Activated naive CD8-positive, alpha-beta T cell treated with anti-CD3 and anti-CD28 coated beads, Interleukin-2, amount 10 ng/mL, durations not matched to agents 7 days and 5 days (primary cell): ENCODE results near the gene DLG2. TPM values are rescaled to one million over a fixed set of nuclear protein-coding genes. Genes with fewer than 3 reads are reported as not detected.

ENCODE experiments used
- ATAC-seq: fragments of 150-1000 bp; cut with Tn5 transposase; one replicate; pipeline ENCODE4 v1.10.0; 2021; ENCODE audit warnings: low read depth, moderate library complexity
- POLR2A ChIA-PET: fragments of 350-600 bp; sonication (Branson Sonifier 250); formaldehyde crosslinking; loops from one replicate; lab custom pipeline; 2021; ENCODE audit warnings: antibody characterized with exemption; lab: Charles Lee
- DNase-seq: peaks from one replicate; pipeline ENCODE4 v3.0.0; 2021
- H3K27ac Mint-ChIP-seq: one replicate; pipeline ENCODE4 v1.8.0; 2022; ENCODE audit warnings: mild to moderate bottlenecking, mixed read lengths
- H3K27me3 Mint-ChIP-seq: one replicate; pipeline ENCODE4 v1.8.0; 2022; ENCODE audit warnings: mild to moderate bottlenecking, moderate library complexity, mixed read lengths
- H3K36me3 Mint-ChIP-seq: one replicate; pipeline ENCODE4 v1.8.0; 2021; ENCODE audit warnings: mild to moderate bottlenecking, mixed read lengths
- H3K4me1 Mint-ChIP-seq: one replicate; pipeline ENCODE4 v1.8.0; 2021; ENCODE audit warnings: mixed read lengths
- H3K4me3 Mint-ChIP-seq: one replicate; pipeline ENCODE4 v1.8.0; 2022; ENCODE audit warnings: mild to moderate bottlenecking, moderate library complexity, mixed read lengths
- H3K9me3 Mint-ChIP-seq: one replicate; pipeline ENCODE4 v1.8.0; 2021; ENCODE audit warnings: mixed read lengths
- total RNA-seq, 2 experiments: library from RNA; stranded (reverse); gene quantifications; one replicate each; pipeline ENCODE4 v1.2.3, GENCODE V29; 2021

DLG2 gene
- total RNA-seq, 2 experiments from 2014 or later, result 2.6 to 3.4 TPM

DNA sequence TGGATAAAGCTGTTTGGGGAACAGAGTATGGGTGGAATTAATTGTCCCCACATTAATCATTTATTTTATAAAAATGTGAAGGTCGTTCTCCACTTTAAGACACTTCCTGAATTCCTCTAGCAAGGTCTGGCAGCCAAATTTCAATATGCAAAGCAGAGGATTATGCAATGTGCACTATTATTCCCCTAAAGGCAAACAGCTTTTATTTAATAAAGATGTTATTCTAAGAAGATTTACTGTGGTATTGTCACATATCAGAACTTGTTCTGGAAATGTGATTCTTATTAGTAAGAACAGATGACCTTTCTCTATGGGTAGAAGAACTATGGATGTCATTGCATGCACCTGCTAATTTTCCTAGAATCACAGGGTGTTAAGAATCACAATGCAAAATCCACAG is 1212.2 kb downstream of the DLG2 start:
- no peak for DNase-seq
- ATAC-seq, result no peak
- POLR2A ChIA-PET, result no interaction called here
- H3K27ac Mint-ChIP-seq, result no peak overlapping the region
- no peaks in the 10 kb centered on the region for H3K27me3 Mint-ChIP-seq
- H3K4me3 Mint-ChIP-seq, result no peak overlapping the region
- no peaks in the 10 kb centered on the region for H3K36me3 Mint-ChIP-seq
- no peaks in the 10 kb centered on the region for H3K4me1 Mint-ChIP-seq
- peaks cover 1% of the 10 kb centered on the region for H3K9me3 Mint-ChIP-seq

DNA sequence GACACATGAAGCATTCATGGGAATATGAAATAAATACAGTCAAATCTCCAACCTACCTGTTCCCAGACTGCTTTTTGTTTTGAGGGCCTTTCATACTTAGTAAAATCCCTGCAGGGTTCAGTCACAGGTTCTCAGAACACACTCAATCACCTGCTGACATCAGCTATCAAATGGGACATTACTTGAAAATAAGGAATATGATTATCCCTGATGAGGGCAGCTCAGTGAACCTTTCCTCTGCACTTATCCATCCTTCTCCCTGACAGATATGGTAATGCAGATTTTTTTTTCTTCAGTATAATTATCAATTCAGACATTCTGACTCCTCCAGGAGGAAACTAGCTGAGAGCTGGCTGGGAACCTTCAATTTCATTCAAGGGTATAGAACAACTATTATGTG is 1213.6 kb downstream of the DLG2 start:
- Mint-ChIP-seq H3K27me3 (no peaks in the 10 kb centered on the region), H3K27ac (no peak overlapping the region), H3K4me3 (no peak overlapping the region), H3K9me3 (peaks cover 1% of the 10 kb centered on the region), H3K4me1 (no peaks in the 10 kb centered on the region), H3K36me3 (no peaks in the 10 kb centered on the region)
- DNase-seq, result no peak
- POLR2A ChIA-PET, result no interaction called here
- no peak for ATAC-seq

- no peak overlapping the region for H3K4me3 Mint-ChIP-seq
- no peaks in the 10 kb centered on the region for H3K36me3 Mint-ChIP-seq
- POLR2A ChIA-PET, result no interaction called here
- H3K4me1 Mint-ChIP-seq, result no peaks in the 10 kb centered on the region
- no peaks in the 10 kb centered on the region for H3K9me3 Mint-ChIP-seq
- no peaks in the 10 kb centered on the region for H3K27me3 Mint-ChIP-seq
- no peak overlapping the region for H3K27ac Mint-ChIP-seq
- no peak for ATAC-seq
- DNase-seq, result no peak
Observed at GRCh38 chr11:84412862-84413261, 1214.3 kb downstream of the DLG2 start.

DNA sequence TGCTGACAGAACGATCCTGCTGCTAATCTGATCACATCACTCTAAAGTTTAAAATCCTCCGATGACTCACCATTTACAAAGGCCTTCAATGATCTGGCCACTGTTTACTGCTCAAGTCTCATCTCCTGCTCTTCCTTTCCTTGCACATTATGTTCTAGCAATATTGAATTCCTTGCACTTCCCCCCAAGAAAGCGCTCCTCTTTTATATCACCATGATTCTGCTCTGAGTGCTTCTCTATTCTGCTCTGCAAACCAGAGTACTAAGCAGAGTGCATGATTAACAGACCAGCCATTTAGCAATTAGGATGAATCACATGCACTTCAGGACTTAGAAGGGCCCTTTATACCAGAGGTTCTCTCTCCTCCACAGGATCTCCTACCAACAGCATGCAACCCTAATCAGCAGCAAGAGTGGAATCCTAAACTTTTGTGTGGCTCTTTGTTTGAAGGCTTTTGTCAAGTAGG is 1218.2 kb downstream of the DLG2 start:
- H3K27ac Mint-ChIP-seq, result no peak overlapping the region
- DNase-seq, result no peak
- H3K9me3 Mint-ChIP-seq, result no peaks in the 10 kb centered on the region
- no peak overlapping the region for H3K4me3 Mint-ChIP-seq
- H3K27me3 Mint-ChIP-seq, result no peaks in the 10 kb centered on the region
- POLR2A ChIA-PET, result no interaction called here
- H3K36me3 Mint-ChIP-seq, result no peaks in the 10 kb centered on the region
- no peak for ATAC-seq
- no peaks in the 10 kb centered on the region for H3K4me1 Mint-ChIP-seq

GRCh38 chr11:84407091-84407490 is 1220.1 kb downstream of the DLG2 start:
- no peak overlapping the region for H3K27ac Mint-ChIP-seq
- H3K9me3 Mint-ChIP-seq, result no peaks in the 10 kb centered on the region
- DNase-seq, result no peak
- no peak overlapping the region for H3K4me3 Mint-ChIP-seq
- H3K36me3 Mint-ChIP-seq, result no peaks in the 10 kb centered on the region
- no peaks in the 10 kb centered on the region for H3K4me1 Mint-ChIP-seq
- ATAC-seq, result no peak
- POLR2A ChIA-PET, result no interaction called here
- no peaks in the 10 kb centered on the region for H3K27me3 Mint-ChIP-seq

GRCh38 chr11:84398017-84398626 is 1229.0 kb downstream of the DLG2 start:
- Mint-ChIP-seq H3K4me3 (no peak overlapping the region), H3K27me3 (no peaks in the 10 kb centered on the region), H3K27ac (no peak overlapping the region), H3K9me3 (no peaks in the 10 kb centered on the region), H3K36me3 (no peaks in the 10 kb centered on the region), H3K4me1 (no peaks in the 10 kb centered on the region)
- no peak for ATAC-seq
- DNase-seq, result no peak
- POLR2A ChIA-PET, result no interaction called here

- H3K9me3 Mint-ChIP-seq, result no peaks in the 10 kb centered on the region
- H3K4me1 Mint-ChIP-seq, result no peaks in the 10 kb centered on the region
- no peak for DNase-seq
- no peak overlapping the region for H3K4me3 Mint-ChIP-seq
- no peak overlapping the region for H3K27ac Mint-ChIP-seq
- POLR2A ChIA-PET, result no interaction called here
- ATAC-seq, result no peak
- no peaks in the 10 kb centered on the region for H3K36me3 Mint-ChIP-seq
- H3K27me3 Mint-ChIP-seq, result no peaks in the 10 kb centered on the region
Observed at GRCh38 chr11:84396521-84396920, 1230.6 kb downstream of the DLG2 start.

- Mint-ChIP-seq H3K27me3 (no peaks in the 10 kb centered on the region), H3K4me1 (no peaks in the 10 kb centered on the region), H3K27ac (no peak overlapping the region), H3K36me3 (no peaks in the 10 kb centered on the region), H3K9me3 (no peaks in the 10 kb centered on the region), H3K4me3 (no peak overlapping the region)
- ATAC-seq, result no peak
- POLR2A ChIA-PET, result no interaction called here
- DNase-seq, result no peak
Observed at GRCh38 chr11:84390441-84391078, 1236.6 kb downstream of the DLG2 start.

DNA sequence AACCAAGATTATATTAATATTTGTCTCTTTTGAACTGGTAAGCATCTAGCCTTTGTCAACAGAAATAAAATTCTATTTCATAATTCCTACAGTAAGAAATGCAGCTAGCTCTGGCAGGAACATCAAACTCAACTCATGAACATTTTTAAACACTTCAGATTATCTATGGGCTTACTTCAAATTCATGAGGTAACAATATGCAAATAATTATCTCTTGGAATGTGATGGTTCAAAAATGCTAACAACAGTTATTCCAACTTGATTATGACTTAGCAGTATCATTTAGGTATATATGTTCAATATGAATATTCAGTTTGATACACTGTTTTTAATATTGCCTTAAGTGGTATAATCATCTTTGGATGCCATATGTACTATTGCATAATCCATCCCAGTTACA is 1237.4 kb downstream of the DLG2 start:
- no peaks in the 10 kb centered on the region for H3K4me1 Mint-ChIP-seq
- H3K4me3 Mint-ChIP-seq, result no peak overlapping the region
- H3K27me3 Mint-ChIP-seq, result no peaks in the 10 kb centered on the region
- no peak for DNase-seq
- H3K36me3 Mint-ChIP-seq, result no peaks in the 10 kb centered on the region
- no peak for ATAC-seq
- H3K9me3 Mint-ChIP-seq, result no peaks in the 10 kb centered on the region
- H3K27ac Mint-ChIP-seq, result no peak overlapping the region
- POLR2A ChIA-PET, result no interaction called here

DNA sequence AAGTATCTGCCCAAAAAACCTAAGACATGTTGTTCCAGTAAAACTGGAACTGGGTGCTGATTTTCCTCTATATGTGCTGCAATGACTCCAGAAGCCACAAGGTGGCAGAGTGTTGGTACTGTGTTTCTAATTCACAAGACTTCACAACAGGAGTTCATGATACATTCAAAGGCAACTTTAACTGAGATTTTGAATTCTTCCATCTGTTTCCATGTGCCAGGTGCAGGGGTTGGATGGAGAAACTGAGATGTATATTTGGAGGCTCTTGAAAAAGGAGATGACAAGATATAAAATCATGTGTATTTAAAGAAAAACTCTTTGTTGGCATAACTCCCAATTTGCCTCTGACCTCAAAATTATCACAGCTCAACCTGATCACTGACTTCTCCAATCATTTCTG is 1242.4 kb downstream of the DLG2 start:
- ATAC-seq (no peak), DNase-seq (no peak)
- POLR2A ChIA-PET, result no interaction called here
- no peak overlapping the region for H3K27ac Mint-ChIP-seq
- H3K4me3 Mint-ChIP-seq, result no peak overlapping the region
- H3K36me3 Mint-ChIP-seq, result no peaks in the 10 kb centered on the region
- H3K4me1 Mint-ChIP-seq, result no peaks in the 10 kb centered on the region
- H3K27me3 Mint-ChIP-seq, result no peaks in the 10 kb centered on the region
- H3K9me3 Mint-ChIP-seq, result no peaks in the 10 kb centered on the region

GRCh38 chr11:84383576-84383975 is 1243.6 kb downstream of the DLG2 start:
- H3K4me1 Mint-ChIP-seq, result no peaks in the 10 kb centered on the region
- H3K36me3 Mint-ChIP-seq, result no peaks in the 10 kb centered on the region
- H3K27me3 Mint-ChIP-seq, result no peaks in the 10 kb centered on the region
- DNase-seq, result no peak
- no peaks in the 10 kb centered on the region for H3K9me3 Mint-ChIP-seq
- no peak overlapping the region for H3K4me3 Mint-ChIP-seq
- ATAC-seq, result no peak
- POLR2A ChIA-PET, result no interaction called here
- no peak overlapping the region for H3K27ac Mint-ChIP-seq

DNA sequence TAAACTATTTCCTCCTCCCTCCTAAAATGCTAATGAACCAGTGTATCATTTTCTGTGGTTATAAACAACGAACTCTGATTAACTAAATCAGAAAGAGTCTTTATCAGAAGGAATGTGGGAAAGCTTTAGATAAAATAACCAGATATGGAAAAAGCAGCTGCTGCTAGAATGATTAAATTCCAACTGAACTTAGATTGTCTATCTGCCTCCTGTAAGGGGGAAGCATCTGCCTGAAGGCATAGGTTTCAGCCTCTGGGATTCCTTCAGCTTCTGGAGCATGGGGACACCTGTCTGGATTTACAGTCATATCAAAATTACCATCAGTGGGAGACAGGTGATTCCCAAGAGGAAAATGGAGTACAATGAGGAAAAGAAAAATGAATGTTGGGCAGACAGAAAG is 1245.5 kb downstream of the DLG2 start:
- Mint-ChIP-seq H3K4me3 (no peak overlapping the region), H3K27ac (no peak overlapping the region), H3K27me3 (no peaks in the 10 kb centered on the region), H3K4me1 (no peaks in the 10 kb centered on the region), H3K36me3 (no peaks in the 10 kb centered on the region), H3K9me3 (no peaks in the 10 kb centered on the region)
- no peak for DNase-seq
- POLR2A ChIA-PET, result no interaction called here
- ATAC-seq, result no peak

DNA sequence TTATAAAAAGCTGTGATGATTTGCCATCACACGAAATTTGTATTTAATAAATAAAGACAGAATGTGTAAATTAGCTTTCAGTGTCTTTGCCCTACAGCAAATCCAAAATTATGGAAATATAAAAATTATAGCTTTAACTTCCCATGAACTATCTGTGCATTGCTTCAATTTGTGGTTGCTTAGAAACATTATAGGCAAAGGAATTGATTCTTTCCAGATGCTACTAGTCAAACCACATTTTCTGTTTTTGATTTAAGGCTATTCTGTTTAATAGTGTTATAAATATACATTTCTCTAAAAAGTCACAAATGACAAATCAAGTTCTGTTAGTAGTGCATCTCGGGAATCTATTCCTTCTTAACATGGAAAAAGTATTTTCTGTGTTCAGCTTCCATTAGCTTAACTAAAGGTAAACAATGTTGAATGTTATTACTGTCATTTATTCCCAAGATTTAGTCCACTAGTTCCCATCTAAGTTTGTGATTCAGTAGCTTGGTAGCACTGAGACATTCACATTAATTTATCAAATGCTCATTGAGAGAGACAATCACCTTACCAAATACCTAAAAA is 1254.7 kb downstream of the DLG2 start:
- no peaks in the 10 kb centered on the region for H3K36me3 Mint-ChIP-seq
- H3K9me3 Mint-ChIP-seq, result peaks cover 2% of the 10 kb centered on the region
- no peak overlapping the region for H3K4me3 Mint-ChIP-seq
- no peak overlapping the region for H3K27ac Mint-ChIP-seq
- no peaks in the 10 kb centered on the region for H3K4me1 Mint-ChIP-seq
- POLR2A ChIA-PET, result no interaction called here
- no peak for ATAC-seq
- no peak for DNase-seq
- no peaks in the 10 kb centered on the region for H3K27me3 Mint-ChIP-seq

DNA sequence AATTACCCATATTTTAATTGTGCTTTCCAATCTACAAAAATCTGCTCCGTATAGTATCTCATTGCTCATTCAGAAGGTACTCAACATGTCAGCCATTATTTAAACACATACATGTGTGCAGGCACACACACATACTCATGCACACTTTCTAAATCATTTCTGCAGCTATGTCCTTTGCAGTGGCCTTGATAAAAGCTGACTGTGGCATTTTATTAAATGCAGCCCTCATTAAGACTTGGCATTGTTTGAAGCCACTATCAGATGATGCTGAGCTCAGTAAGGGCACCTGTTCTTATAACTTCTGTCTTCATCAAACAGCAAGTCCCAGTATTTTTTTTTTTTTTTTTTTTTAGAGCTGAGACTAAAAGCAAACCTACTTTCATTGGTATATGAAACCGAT is 1269.1 kb downstream of the DLG2 start:
- no peak for ATAC-seq
- DNase-seq, result no peak
- peaks cover 2% of the 10 kb centered on the region for H3K9me3 Mint-ChIP-seq
- H3K36me3 Mint-ChIP-seq, result no peaks in the 10 kb centered on the region
- POLR2A ChIA-PET, result no interaction called here
- H3K27ac Mint-ChIP-seq, result no peak overlapping the region
- H3K4me1 Mint-ChIP-seq, result no peaks in the 10 kb centered on the region
- no peak overlapping the region for H3K4me3 Mint-ChIP-seq
- no peaks in the 10 kb centered on the region for H3K27me3 Mint-ChIP-seq
